Measurements from ENCODE around the gene CNTNAP2. TPM values are rescaled to one million over a fixed set of nuclear protein-coding genes. Genes with fewer than 3 reads are reported as not detected.

The CNTNAP2 gene
- total RNA-seq, 1 donor: 1.0 TPM

DNA sequence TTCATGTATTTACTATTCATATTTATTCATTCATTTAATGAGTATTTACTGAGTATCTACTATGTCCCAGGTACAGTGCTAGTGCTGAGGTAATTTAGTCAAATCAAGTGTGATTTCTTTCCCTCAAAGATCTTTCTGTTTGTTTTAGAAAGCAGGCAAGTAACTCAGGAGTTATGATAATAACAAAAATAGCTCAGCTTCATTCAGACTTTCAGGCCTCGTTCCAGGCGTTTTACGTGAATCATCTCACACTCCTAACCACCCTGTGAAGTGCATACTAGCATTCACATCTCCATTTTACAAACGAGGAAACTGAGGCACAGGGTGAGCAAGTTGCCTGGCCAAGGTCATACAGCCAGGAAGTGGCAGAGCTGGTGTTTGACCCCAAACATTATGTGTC lies 2005.2 kb downstream of the CNTNAP2 start:
- Histone ChIP-seq H3K27me3 (ENCODE audit: insufficient read depth, low read length) (no peaks in the 10 kb centered on the region), H3K9me3 (ENCODE audit: low read depth, low read length) (no peaks in the 10 kb centered on the region), H3K4me1 (ENCODE audit: insufficient read depth, low read length) (no peaks in the 10 kb centered on the region), H3K4me3 (ENCODE audit: low read length) (no peak overlapping the region)

DNA sequence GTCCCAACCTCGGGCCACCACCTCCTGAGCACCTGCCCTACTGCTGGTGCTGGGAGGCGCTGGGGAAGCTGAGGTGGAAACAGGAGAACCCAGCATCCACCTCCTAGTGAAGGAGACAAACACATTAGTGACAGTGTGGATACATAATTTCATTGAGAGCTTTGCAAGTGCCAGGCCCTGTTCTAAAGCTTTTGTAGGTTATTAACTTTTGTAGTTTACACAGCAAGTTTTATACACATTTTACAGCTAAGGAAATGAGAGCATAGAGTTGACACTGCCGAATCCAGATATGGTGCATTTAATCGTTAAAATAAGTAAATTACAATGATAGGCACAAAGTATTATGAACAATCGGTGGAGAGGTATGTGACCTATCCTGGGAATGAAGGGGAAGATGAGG lies 2007.9 kb downstream of the CNTNAP2 start:
- no peaks in the 10 kb centered on the region for H3K4me1 ChIP-seq (ENCODE audit: insufficient read depth, low read length)
- H3K27me3 ChIP-seq (ENCODE audit: insufficient read depth, low read length): no peaks in the 10 kb centered on the region
- no peak overlapping the region for H3K4me3 ChIP-seq (ENCODE audit: low read length)
- no peaks in the 10 kb centered on the region for H3K9me3 ChIP-seq (ENCODE audit: low read depth, low read length)

DNA sequence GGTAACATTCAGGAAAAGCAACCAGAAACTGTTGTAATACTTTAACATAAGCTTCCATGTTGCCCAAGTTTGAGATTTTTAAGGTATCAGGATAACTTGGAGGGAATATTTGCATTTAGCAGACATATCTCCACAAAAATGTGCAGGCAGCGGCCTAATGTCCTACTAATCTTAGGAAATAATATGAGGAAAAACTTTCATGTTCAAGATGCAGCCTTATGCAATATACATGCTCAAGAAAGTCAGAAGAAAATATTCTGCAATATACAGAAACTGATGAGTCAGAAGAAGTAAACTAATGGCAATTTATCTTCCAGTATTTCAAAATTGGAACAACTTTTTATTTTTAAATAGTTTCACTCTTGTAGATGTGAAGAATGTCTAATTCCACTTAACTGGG lies 2010.8 kb downstream of the CNTNAP2 start:
- Histone ChIP-seq H3K4me1 (ENCODE audit: insufficient read depth, low read length) (no peaks in the 10 kb centered on the region), H3K27me3 (ENCODE audit: insufficient read depth, low read length) (no peaks in the 10 kb centered on the region), H3K9me3 (ENCODE audit: low read depth, low read length) (no peaks in the 10 kb centered on the region), H3K4me3 (ENCODE audit: low read length) (no peak overlapping the region)

DNA sequence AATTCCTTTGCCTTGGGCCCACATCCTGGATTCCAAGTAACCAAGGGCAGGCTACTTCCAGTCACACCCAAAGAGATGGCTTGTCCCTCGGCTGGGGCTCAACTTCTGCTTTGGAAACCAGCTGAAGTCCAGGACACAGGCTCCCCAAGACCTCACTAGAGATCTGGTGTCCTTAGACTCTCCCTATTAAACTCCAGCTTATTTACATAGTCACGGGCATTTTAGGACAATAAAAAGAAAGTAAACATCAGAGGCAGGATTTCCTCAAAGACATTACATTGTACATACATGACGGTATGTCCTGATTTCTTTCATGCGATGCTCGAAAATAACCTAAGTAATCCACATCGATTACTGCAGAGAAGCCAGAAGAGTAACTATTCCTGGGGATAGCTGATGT lies 2012.4 kb downstream of the CNTNAP2 start:
- Histone ChIP-seq H3K4me3 (ENCODE audit: low read length) (no peak overlapping the region), H3K4me1 (ENCODE audit: insufficient read depth, low read length) (no peaks in the 10 kb centered on the region), H3K9me3 (ENCODE audit: low read depth, low read length) (no peaks in the 10 kb centered on the region), H3K27me3 (ENCODE audit: insufficient read depth, low read length) (no peaks in the 10 kb centered on the region)

DNA sequence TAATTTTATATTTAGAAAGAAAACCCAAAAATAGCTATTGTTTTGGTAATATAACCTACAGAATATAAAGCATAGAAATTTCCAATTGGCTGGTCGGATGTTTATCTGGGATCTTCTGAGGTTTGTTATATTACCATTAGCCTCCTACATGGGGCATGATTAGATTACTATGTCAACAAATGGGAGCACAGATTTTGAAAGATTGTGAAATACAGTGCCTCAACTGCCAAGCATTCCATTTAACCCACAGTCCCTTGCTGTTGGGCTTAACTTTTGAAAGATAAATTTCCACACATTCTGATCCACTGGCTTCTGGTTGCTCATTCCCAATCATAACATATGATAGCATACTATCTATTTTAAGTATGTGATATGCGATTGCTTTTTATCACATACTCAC lies 2018.5 kb downstream of the CNTNAP2 start:
- Histone ChIP-seq H3K4me3 (ENCODE audit: low read length) (no peak overlapping the region), H3K9me3 (ENCODE audit: low read depth, low read length) (no peaks in the 10 kb centered on the region), H3K27me3 (ENCODE audit: insufficient read depth, low read length) (peaks cover 2% of the 10 kb centered on the region)

DNA sequence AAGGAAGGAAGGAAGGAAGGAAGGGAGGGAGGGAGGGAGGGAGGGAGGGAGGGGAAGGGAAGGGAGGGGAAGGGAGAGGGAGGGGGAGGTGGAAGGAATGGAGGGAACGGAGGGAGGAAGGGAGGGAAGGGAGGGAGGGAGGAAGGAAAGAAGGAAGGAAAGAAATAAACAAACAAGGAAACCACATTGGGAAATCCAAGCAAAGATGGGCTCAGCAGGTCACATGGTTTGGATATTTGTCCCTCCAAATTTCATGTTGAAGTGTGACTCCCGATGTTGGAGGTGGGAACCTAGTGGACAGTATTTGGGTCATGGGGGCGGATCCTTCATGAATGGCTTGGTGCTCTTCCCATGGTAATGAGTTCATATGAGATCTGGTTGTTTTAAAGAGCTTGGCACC lies 2019.4 kb downstream of the CNTNAP2 start:
- Histone ChIP-seq H3K27me3 (ENCODE audit: insufficient read depth, low read length) (peaks cover 2% of the 10 kb centered on the region), H3K9me3 (ENCODE audit: low read depth, low read length) (no peaks in the 10 kb centered on the region), H3K4me1 (ENCODE audit: insufficient read depth, low read length) (no peaks in the 10 kb centered on the region), H3K4me3 (ENCODE audit: low read length) (no peak overlapping the region)

More for the DNA sequence above, 2018.5 kb downstream of the CNTNAP2 start:
- H3K4me1 ChIP-seq (ENCODE audit: insufficient read depth, low read length): no peaks in the 10 kb centered on the region

DNA sequence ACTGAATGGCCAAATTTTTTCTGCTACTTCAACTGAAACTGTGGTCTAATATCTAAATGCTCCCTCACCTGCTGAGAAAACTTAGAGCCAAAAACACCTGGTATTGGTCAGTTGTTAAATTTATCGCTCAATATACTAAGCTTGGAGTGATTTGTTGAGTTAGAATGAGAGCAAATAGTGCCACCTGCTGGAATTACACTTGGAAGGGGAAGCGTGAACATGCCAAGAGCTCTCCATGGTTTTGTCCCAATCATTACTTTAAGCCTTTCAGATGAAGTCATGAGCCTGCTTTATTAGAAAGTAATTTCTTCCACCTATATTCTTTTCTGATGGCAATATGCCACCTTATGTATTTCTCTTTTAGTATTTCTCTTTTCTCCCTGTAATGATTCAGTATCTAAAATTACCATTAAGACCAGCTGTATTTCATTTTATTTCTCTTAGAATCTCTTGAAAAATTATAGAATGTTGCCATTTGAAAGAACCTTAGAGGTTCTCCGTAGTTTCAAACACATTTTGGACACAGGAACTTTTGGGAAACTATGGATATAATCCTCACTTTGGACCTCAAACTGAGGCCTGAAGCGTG lies 2026.2 kb downstream of the CNTNAP2 start:
- H3K4me3 ChIP-seq (ENCODE audit: low read length): no peak overlapping the region
- no peaks in the 10 kb centered on the region for H3K4me1 ChIP-seq (ENCODE audit: insufficient read depth, low read length)
- H3K27me3 ChIP-seq (ENCODE audit: insufficient read depth, low read length): peaks cover 2% of the 10 kb centered on the region
- no peaks in the 10 kb centered on the region for H3K9me3 ChIP-seq (ENCODE audit: low read depth, low read length)

DNA sequence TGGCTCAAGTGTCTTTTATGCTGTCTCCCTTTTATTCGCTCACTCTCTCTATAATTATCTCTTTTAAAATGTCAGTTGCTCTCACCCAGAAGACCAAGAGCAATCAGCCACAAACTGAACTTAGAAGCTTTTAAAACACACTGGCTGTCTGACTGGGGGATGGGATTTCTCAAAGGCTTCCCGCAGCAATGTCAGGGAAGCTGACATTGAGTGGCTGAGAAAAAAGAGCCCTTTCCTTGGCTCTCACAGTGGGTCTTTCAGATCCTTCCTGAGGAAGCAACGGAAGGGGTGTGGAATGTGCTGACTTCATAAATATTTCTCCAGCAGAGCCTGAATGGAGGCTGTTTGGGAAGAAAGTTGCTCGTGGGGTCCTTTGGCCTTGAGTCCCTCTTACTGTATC lies 2028.2 kb downstream of the CNTNAP2 start:
- Histone ChIP-seq H3K27me3 (ENCODE audit: insufficient read depth, low read length) (peaks cover 2% of the 10 kb centered on the region), H3K4me3 (ENCODE audit: low read length) (no peak overlapping the region), H3K9me3 (ENCODE audit: low read depth, low read length) (no peaks in the 10 kb centered on the region), H3K4me1 (ENCODE audit: insufficient read depth, low read length) (no peaks in the 10 kb centered on the region)

DNA sequence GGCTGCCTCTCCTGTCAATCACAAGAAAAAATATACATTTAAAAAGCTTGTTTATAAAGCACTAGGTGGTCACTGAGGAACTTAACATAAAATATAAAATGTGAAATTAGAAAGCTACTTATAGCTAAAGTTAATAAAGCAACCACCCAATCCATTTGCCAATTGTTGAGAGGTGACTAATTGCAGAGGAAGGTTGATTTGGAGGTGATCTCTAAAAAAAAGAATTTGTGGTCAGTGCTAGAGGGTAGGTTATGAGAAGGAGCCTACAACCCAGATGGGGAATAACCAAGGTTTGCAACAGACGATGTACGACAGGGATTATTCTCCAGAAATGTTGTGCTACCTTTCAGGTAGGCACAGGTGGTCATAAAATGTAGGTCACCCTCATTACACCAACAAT lies 2029.7 kb downstream of the CNTNAP2 start:
- Histone ChIP-seq H3K27me3 (ENCODE audit: insufficient read depth, low read length) (no peaks in the 10 kb centered on the region), H3K4me1 (ENCODE audit: insufficient read depth, low read length) (no peaks in the 10 kb centered on the region), H3K4me3 (ENCODE audit: low read length) (no peak overlapping the region), H3K9me3 (ENCODE audit: low read depth, low read length) (no peaks in the 10 kb centered on the region)

DNA sequence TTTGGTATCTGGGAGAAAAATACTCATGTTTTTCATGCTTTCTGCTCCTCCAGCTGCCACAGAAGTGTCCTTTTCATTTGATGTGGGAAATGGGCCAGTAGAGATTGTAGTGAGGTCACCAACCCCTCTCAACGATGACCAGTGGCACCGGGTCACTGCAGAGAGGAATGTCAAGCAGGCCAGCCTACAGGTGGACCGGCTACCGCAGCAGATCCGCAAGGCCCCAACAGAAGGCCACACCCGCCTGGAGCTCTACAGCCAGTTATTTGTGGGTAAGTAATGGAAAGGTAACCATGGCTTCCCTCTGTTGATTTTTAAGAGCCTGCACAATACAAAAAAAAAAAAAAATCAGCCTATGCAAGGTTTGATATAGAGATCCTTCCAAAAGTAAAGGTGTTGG lies 2030.8 kb downstream of the CNTNAP2 start:
- Histone ChIP-seq H3K4me3 (ENCODE audit: low read length) (no peak overlapping the region), H3K9me3 (ENCODE audit: low read depth, low read length) (no peaks in the 10 kb centered on the region), H3K4me1 (ENCODE audit: insufficient read depth, low read length) (no peaks in the 10 kb centered on the region), H3K27me3 (ENCODE audit: insufficient read depth, low read length) (no peaks in the 10 kb centered on the region)

DNA sequence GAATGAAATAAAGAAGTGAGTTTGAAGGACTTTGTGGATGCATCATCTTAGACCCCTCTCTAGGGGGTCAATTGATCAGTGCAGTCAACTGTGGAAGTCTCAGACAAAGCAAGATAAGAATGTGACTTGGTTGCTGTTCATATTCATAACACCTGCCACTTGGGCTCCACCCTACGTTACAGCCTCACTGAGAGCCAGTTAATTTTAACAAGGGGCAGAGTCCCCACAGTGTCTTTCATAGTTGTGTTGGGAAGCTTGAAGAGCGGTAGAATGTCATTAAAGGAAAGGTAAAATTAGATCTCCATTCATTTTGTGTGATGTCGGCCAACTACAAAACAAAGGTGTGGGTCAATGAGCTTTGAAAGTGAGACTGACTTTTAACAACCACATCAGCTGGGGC lies 2031.9 kb downstream of the CNTNAP2 start:
- H3K4me3 ChIP-seq (ENCODE audit: low read length): no peak overlapping the region

DNA sequence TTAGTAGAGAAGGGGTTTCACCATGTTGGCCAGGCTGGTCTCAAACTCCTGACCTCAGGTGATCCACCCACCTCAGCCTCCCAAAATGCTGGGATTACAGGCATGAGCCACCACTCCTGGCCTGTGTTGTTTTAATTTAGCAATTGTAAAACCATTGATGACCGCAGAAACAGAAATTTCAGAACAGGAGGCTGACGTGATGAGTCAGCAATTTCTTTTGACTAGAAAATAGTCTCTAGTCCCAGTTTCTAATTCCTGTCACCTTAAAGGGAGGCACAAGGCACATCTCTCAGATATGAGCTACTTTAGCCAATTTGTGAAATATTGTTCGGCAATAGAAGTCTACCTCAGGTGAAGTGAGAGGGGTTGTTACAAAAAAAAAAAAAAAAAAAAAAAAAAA lies 2033.1 kb downstream of the CNTNAP2 start:
- no peaks in the 10 kb centered on the region for H3K27me3 ChIP-seq (ENCODE audit: insufficient read depth, low read length)
- H3K9me3 ChIP-seq (ENCODE audit: low read depth, low read length): no peaks in the 10 kb centered on the region
- H3K4me1 ChIP-seq (ENCODE audit: insufficient read depth, low read length): no peaks in the 10 kb centered on the region
- H3K4me3 ChIP-seq (ENCODE audit: low read length): no peak overlapping the region

More for the DNA sequence above, 2031.9 kb downstream of the CNTNAP2 start:
- Histone ChIP-seq H3K27me3 (ENCODE audit: insufficient read depth, low read length) (no peaks in the 10 kb centered on the region), H3K9me3 (ENCODE audit: low read depth, low read length) (no peaks in the 10 kb centered on the region), H3K4me1 (ENCODE audit: insufficient read depth, low read length) (no peaks in the 10 kb centered on the region)

DNA sequence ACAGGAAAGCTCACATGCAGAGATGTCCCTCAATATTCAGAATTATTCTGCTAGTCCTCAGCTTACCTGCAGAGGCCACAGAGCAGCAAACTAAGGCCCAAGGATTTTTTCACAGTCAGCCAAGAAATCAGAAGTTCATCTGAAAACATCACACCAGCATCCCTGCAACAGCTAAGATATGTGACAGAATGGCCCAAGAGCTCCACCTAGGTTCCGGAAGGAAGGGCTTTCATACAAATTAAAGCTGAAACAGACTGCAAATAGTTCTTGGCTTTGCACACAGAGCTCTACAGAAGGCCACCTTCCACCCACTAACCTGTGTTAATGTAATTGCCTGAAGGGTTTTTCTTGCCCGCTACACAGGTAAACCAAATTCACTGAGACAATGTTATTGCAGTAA lies 2035.2 kb downstream of the CNTNAP2 start:
- no peaks in the 10 kb centered on the region for H3K27me3 ChIP-seq (ENCODE audit: insufficient read depth, low read length)

DNA sequence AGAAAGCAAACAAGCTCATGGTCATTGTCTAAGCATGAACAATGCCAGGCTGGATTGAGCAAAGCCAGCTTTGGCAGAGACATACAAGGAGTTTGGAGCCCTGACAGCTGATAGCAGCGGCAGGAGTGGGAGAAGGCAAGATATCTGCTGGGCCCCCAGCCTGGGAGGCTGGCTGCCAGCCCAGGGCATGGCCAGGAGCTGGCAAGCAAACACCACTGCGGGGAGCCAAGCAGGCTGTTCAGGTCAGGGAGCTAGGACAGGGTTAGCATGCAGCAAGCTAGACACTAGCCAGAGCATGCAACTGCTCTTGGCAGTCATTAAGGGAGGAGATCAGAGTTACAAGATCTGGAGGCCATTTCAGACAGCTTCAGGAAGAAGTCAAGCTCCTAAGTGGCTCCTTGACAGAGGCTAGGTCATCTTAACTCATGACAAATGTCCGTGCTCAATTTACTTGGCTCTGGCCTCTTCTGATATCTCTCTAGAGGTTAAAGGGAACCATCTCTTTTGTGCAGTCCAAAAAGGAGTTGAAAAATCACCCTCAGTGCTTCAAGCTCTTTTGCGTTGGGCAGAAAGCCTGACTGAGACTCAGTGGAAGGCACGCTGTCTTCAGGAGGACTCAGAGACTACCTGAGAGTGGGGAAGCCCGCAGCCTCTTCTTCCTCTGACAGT lies 2037.1 kb downstream of the CNTNAP2 start:
- H3K4me1 ChIP-seq (ENCODE audit: insufficient read depth, low read length): no peaks in the 10 kb centered on the region
- no peak overlapping the region for H3K4me3 ChIP-seq (ENCODE audit: low read length)
- H3K9me3 ChIP-seq (ENCODE audit: low read depth, low read length): no peaks in the 10 kb centered on the region

More for the DNA sequence above, 2035.2 kb downstream of the CNTNAP2 start:
- Histone ChIP-seq H3K4me3 (ENCODE audit: low read length) (no peak overlapping the region), H3K9me3 (ENCODE audit: low read depth, low read length) (no peaks in the 10 kb centered on the region), H3K4me1 (ENCODE audit: insufficient read depth, low read length) (no peaks in the 10 kb centered on the region)

DNA sequence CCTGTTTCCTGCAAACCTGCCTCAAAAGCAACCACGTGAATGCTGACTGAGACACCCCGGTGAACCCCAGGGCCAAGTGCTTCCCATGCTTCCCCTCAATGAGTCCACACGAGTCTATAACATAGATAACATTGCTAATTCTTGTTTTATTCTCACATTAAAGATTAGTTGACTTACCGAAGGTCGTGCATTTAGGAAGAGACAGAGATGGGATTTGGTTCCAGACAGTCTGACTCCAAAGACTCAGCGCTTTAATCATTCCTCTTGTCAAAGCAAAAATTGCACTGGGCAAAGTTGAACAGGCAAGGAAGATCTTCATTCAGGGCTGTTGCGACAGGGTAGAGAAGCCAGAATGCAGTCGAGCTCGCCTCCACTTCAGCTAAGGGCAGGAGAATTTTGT lies 2038.4 kb downstream of the CNTNAP2 start:
- H3K4me3 ChIP-seq (ENCODE audit: low read length): no peak overlapping the region
- no peaks in the 10 kb centered on the region for H3K4me1 ChIP-seq (ENCODE audit: insufficient read depth, low read length)
- H3K27me3 ChIP-seq (ENCODE audit: insufficient read depth, low read length): no peaks in the 10 kb centered on the region
- H3K9me3 ChIP-seq (ENCODE audit: low read depth, low read length): no peaks in the 10 kb centered on the region

More for the DNA sequence above, 2037.1 kb downstream of the CNTNAP2 start:
- H3K27me3 ChIP-seq (ENCODE audit: insufficient read depth, low read length): no peaks in the 10 kb centered on the region

DNA sequence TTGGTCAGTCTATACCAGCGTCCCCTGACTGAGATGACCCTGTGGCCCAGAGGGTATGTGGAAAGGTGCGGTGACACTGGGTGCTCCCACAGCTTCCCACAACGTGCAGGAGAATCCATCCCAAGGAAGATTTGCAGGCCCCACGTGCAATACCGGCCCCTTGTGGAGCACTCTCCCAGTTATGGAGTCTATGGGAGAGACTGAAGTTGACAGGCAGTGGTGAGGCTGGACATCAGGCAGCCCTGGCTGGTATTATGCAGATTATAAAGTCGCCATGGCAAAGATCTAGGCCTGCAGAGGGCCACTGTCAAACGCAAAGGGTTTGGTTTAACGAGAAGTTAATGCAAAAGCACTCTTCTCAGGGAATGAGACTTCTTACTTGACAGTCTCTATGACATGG lies 2039.2 kb downstream of the CNTNAP2 start:
- Histone ChIP-seq H3K4me3 (ENCODE audit: low read length) (no peak overlapping the region), H3K9me3 (ENCODE audit: low read depth, low read length) (no peaks in the 10 kb centered on the region), H3K27me3 (ENCODE audit: insufficient read depth, low read length) (no peaks in the 10 kb centered on the region)

More for the DNA sequence above, 2039.2 kb downstream of the CNTNAP2 start:
- no peaks in the 10 kb centered on the region for H3K4me1 ChIP-seq (ENCODE audit: insufficient read depth, low read length)
